ENCODE data around the gene GP9.

- no peak for TF ChIP-seq POLR2A (IDR thresholded peaks at IDR 0.05)
- TF ChIP-seq CTCF (IDR thresholded peaks at IDR 0.05) = no peak
Observed at GRCh38 chr3:129021140-129021551, 39.4 kb upstream of the GP9 start.

Measured in testis (tissue), 2 donors.